CD14-positive monocyte (primary cell): Measurements from ENCODE around the gene SCUBE1. TPM values are rescaled to one million over a fixed set of nuclear protein-coding genes. Genes with fewer than 3 reads are reported as not detected.

ENCODE experiments used
- DNase-seq, 3 donors: peaks; one replicate each; pipeline ENCODE4 v3.0.0-alpha.2; 2011 to 2022
- H2AFZ ChIP-seq: 2 replicates; pipeline ENCODE4 v1.6.0; 2012; ENCODE audit warnings: mild to moderate bottlenecking, low read depth, low read length, inconsistent platforms; ENCODE audit not compliant: insufficient read depth, poor library complexity, severe bottlenecking
- H3K27ac ChIP-seq, 2 donors: 1 replicate in 1 of 2; 2 replicates in 1 of 2; pipeline ENCODE4 v1.5.1; 2012 to 2013; ENCODE audit warnings: low read length in 2 of 2, control low read depth in 1 of 2, inconsistent platforms in 1 of 2, low read depth in 1 of 2, mild to moderate bottlenecking in 1 of 2
- H3K27me3 ChIP-seq, 2 donors: one replicate each; pipeline versions ENCODE4 v1.6.0 to v1.6.1; 2011 to 2013; ENCODE audit warnings: low read length in 2 of 2; ENCODE audit not compliant: control insufficient read depth in 2 of 2, insufficient read depth in 2 of 2
- H3K36me3 ChIP-seq, 2 donors: replicated peaks in 1 of 2; 1 replicate in 1 of 2; 2 replicates in 1 of 2; pipeline versions ENCODE4 v1.5.1 to v1.6.1; 2012 to 2013; ENCODE audit warnings: low read length in 2 of 2, control low read depth in 1 of 2, inconsistent platforms in 1 of 2, mild to moderate bottlenecking in 1 of 2; ENCODE audit not compliant: insufficient read depth in 2 of 2, control insufficient read depth in 1 of 2
- H3K4me1 ChIP-seq, 2 donors: 1 replicate in 1 of 2; 2 replicates in 1 of 2; pipeline versions ENCODE4 v1.5.1 to v1.6.1; 2012 to 2013; ENCODE audit warnings: low read length in 2 of 2, control low read depth in 1 of 2, inconsistent platforms in 1 of 2, mild to moderate bottlenecking in 1 of 2, moderate library complexity in 1 of 2; ENCODE audit not compliant: insufficient read depth in 2 of 2, control insufficient read depth in 1 of 2
- H3K4me2 ChIP-seq: replicated peaks from 2 replicates; pipeline ENCODE3; 2012; ENCODE audit warnings: low read length, moderate library complexity, mild to moderate bottlenecking; ENCODE audit not compliant: poor library complexity, severe bottlenecking; ENCODE audit errors: extremely low read depth
- H3K4me3 ChIP-seq, 3 experiments: fragments of 200-600 bp in 1 of 3; sonication (generic) in 1 of 3; replicated peaks in 1 of 3; 1 replicate in 2 of 3; 2 replicates in 1 of 3; pipeline ENCODE4 v1.5.1; 2011 to 2013; ENCODE audit warnings: low read length in 3 of 3, mild to moderate bottlenecking in 3 of 3, control low read depth in 2 of 3, low read depth in 2 of 3, inconsistent platforms in 1 of 3, moderate library complexity in 1 of 3
- H3K79me2 ChIP-seq: 2 replicates; pipeline ENCODE4 v1.6.0; 2012; ENCODE audit warnings: mild to moderate bottlenecking, control low read depth, inconsistent platforms, low read length, moderate library complexity; ENCODE audit not compliant: insufficient read depth
- H3K9ac ChIP-seq: 2 replicates; pipeline ENCODE4 v1.6.0; 2017; ENCODE audit warnings: low read length, mild to moderate bottlenecking; ENCODE audit not compliant: insufficient read depth, poor library complexity, severe bottlenecking
- H3K9me3 ChIP-seq, 2 donors: replicated peaks in 1 of 2; 1 replicate in 1 of 2; 2 replicates in 1 of 2; pipeline versions ENCODE4 v1.5.1 to v1.6.1; 2012 to 2013; ENCODE audit warnings: low read length in 2 of 2, control low read depth in 1 of 2; ENCODE audit not compliant: control insufficient read depth in 1 of 2, insufficient read depth in 1 of 2
- H4K20me1 ChIP-seq: 2 replicates; pipeline ENCODE4 v1.6.0; 2012; ENCODE audit warnings: mild to moderate bottlenecking, low read length, control low read depth, moderate library complexity; ENCODE audit not compliant: insufficient read depth
- H3K27ac Mint-ChIP-seq, 7 donors: one replicate each; pipeline ENCODE4 v1.8.0; 2020; ENCODE audit warnings: mild to moderate bottlenecking in 7 of 7, mixed read lengths in 7 of 7, moderate library complexity in 6 of 7, inconsistent platforms in 2 of 7
- H3K27me3 Mint-ChIP-seq, 3 donors: one replicate each; pipeline ENCODE4 v1.8.0; 2021 to 2022; ENCODE audit warnings: low read depth in 3 of 3, mild to moderate bottlenecking in 3 of 3, mixed read lengths in 3 of 3, moderate library complexity in 3 of 3, inconsistent platforms in 1 of 3
- H3K36me3 Mint-ChIP-seq, 2 donors: one replicate each; pipeline ENCODE4 v1.8.0; 2020; ENCODE audit warnings: mixed read lengths in 2 of 2, inconsistent platforms in 1 of 2, mild to moderate bottlenecking in 1 of 2
- H3K4me1 Mint-ChIP-seq: one replicate; pipeline ENCODE4 v1.8.0; 2020; ENCODE audit warnings: mild to moderate bottlenecking, mixed read lengths
- H3K4me3 Mint-ChIP-seq, 2 donors: one replicate each; pipeline ENCODE4 v1.8.0; 2020; ENCODE audit warnings: mild to moderate bottlenecking in 2 of 2, mixed read lengths in 2 of 2, moderate library complexity in 1 of 2
- H3K9me3 Mint-ChIP-seq, 7 donors: one replicate each; pipeline ENCODE4 v1.8.0; 2020 to 2022; ENCODE audit warnings: mixed read lengths in 7 of 7, mild to moderate bottlenecking in 6 of 7, moderate library complexity in 6 of 7, inconsistent platforms in 2 of 7
- CTCF ChIP-seq: fragments of 200-600 bp; IDR thresholded peaks from one replicate; pipeline ENCODE4 v1.8.0; 2022; ENCODE audit warnings: antibody characterized with exemption, mild to moderate bottlenecking
- WGBS: methylation state at CpG from one replicate; pipeline ENCODE4 v1.1.5; 2013; ENCODE audit warnings: missing lambda C conversion rate; ENCODE audit not compliant: insufficient coverage; 5-methylcytosine and 5-hydroxymethylcytosine counted together
- intact Hi-C, 2 donors: fragments of 100-400 bp; cut with micrococcal nuclease; formaldehyde crosslinking; loops; one replicate each; pipeline versions ENCODE4 v1.15.0 to v1.15.1; 2023
- polyA plus RNA-seq, 3 donors: library from polyadenylated mRNA; depleted of rRNA in 1 of 3; unstranded in 2 of 3; stranded (reverse) in 1 of 3; fragments of 300-500 nt in 2 of 3; fragments of >200 nt in 1 of 3; fragmentation: Illumina TruSeq in 2 of 3; gene quantifications; 1 replicate in 2 of 3; 2 replicates in 1 of 3; pipeline ENCODE4 v1.2.3, GENCODE V29; 2012 to 2021

SCUBE1 gene
- polyA plus RNA-seq, 3 donors: 0.20 to 0.32 (median 0.26) TPM

GRCh38 chr22:43200031-43200430, 143.1 kb downstream of the SCUBE1 start:
- H3K27ac Mint-ChIP-seq: no peak overlapping the region
- 91% methylated on average over 17 of the region's 17 CpGs for WGBS
- Histone ChIP-seq H3K4me3 (no peak overlapping the region), H3K27me3 (no peaks in the 10 kb centered on the region), H3K79me2 (no peaks in the 10 kb centered on the region), H4K20me1 (no peaks in the 10 kb centered on the region), H3K36me3 (no peaks in the 10 kb centered on the region), H3K9me3 (no peaks in the 10 kb centered on the region), H3K4me1 (no peaks in the 10 kb centered on the region), H2AFZ (no peak overlapping the region), H3K9ac (no peak overlapping the region), H3K27ac (no peak overlapping the region), H3K4me2 (no peak overlapping the region)
- intact Hi-C loops: no loop called here
- peaks cover 0 to 4% (median 0%) of the 10 kb centered on the region in 7 donors for H3K9me3 Mint-ChIP-seq
- no peak overlapping the region for H3K4me3 Mint-ChIP-seq
- TF ChIP-seq CTCF: no peak
- H3K36me3 Mint-ChIP-seq: no peaks in the 10 kb centered on the region
- no peaks in the 10 kb centered on the region for H3K4me1 Mint-ChIP-seq
- peaks cover 0 to 11% (median 7%) of the 10 kb centered on the region in 3 donors for H3K27me3 Mint-ChIP-seq
- no peak for DNase-seq

- Histone ChIP-seq H2AFZ (no peak overlapping the region), H3K9me3 (no peaks in the 10 kb centered on the region), H3K36me3 (no peaks in the 10 kb centered on the region), H4K20me1 (no peaks in the 10 kb centered on the region), H3K27me3 (no peaks in the 10 kb centered on the region), H3K9ac (no peak overlapping the region), H3K79me2 (no peaks in the 10 kb centered on the region), H3K27ac (no peak overlapping the region), H3K4me1 (no peaks in the 10 kb centered on the region), H3K4me2 (no peak overlapping the region), H3K4me3 (no peak overlapping the region)
- TF ChIP-seq CTCF: no peak
- DNase-seq: no peak
- Mint-ChIP-seq H3K36me3 (no peaks in the 10 kb centered on the region), H3K4me3 (no peak overlapping the region), H3K27ac (no peak overlapping the region), H3K27me3 (peaks cover 0 to 11% (median 7%) of the 10 kb centered on the region in 3 donors), H3K4me1 (no peaks in the 10 kb centered on the region), H3K9me3 (peaks cover 0 to 4% (median 0%) of the 10 kb centered on the region in 7 donors)
- intact Hi-C loops: no loop called here
- WGBS: 90% methylated on average over 11 of the region's 11 CpGs
These were observed 143.6 kb downstream of the SCUBE1 start for GRCh38 chr22:43199541-43199940.
